Myocyte (in vitro differentiated cells): ENCODE data around the gene PRR12. TPM values are rescaled to one million over a fixed set of nuclear protein-coding genes. Genes with fewer than 3 reads are reported as not detected.

ENCODE experiments used
- DNase-seq: peaks from one replicate; pipeline ENCODE4 v3.0.0-alpha.2; 2012; ENCODE audit warnings: low read depth
- total RNA-seq: library from RNA; depleted of rRNA; stranded (reverse); fragments of >200 nt; gene quantifications from 2 replicates; pipeline ENCODE4 v1.2.3, GENCODE V29; 2014

PRR12 gene
- total RNA-seq, 1 donor from 2014 or later: 3.2 TPM

DNA sequence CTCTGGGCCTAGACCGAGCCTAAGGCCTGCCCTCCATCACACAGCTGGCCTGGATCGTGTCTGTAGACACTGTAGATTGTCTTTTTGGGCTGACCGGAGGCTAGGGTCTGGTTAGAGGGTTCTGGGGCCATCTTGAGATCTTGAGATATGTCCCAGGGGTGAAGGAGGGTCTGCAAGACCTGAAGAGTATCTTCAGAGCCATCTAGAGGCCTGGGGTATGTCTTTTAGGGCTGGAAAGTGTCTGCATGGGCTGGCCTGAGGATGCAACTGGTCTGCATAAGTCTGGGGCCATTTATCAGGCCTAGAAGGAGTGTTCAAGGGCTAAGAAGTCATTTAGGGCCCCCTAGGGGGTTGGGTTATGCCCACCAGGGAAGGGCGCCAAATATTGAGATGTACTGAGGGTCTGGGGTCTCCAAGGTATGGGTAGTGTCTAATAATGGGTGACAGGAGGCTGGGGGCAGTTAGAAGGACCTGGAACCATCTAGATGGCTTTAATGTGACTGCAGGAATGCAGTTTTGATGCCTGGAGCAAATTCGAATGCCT, 51.6 kb downstream of the PRR12 start:
- no peak for DNase-seq

DNA sequence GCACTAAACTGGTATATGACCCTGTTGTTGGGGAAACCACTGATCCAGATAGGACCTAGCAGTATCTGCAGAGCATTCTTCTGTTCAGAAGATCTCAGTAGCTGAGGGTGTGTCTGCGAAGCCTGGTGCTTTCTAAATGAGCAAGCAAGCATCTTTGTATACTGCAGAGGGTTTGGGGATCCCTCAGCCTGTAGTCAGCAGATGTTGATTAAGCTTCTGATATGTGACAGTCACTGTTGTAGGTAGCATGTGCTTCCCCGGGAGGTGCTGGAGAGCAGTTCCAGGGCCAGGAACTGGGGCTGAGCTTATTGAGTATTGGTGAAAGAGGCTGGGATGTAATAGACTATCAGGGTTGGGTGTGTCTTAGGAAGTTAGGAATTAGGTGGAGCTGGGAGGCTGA, 52.5 kb downstream of the PRR12 start:
- DNase-seq: no peak

GRCh38 chr19:49645592-49645991, 54.6 kb downstream of the PRR12 start:
- DNase-seq: no peak

- no peak for DNase-seq
These were observed 55.0 kb downstream of the PRR12 start for GRCh38 chr19:49645995-49646394.

- DNase-seq: no peak
These were observed 55.6 kb downstream of the PRR12 start for GRCh38 chr19:49646586-49646985.

- DNase-seq: no peak
These were observed 60.2 kb downstream of the PRR12 start for GRCh38 chr19:49651029-49651819.

DNA sequence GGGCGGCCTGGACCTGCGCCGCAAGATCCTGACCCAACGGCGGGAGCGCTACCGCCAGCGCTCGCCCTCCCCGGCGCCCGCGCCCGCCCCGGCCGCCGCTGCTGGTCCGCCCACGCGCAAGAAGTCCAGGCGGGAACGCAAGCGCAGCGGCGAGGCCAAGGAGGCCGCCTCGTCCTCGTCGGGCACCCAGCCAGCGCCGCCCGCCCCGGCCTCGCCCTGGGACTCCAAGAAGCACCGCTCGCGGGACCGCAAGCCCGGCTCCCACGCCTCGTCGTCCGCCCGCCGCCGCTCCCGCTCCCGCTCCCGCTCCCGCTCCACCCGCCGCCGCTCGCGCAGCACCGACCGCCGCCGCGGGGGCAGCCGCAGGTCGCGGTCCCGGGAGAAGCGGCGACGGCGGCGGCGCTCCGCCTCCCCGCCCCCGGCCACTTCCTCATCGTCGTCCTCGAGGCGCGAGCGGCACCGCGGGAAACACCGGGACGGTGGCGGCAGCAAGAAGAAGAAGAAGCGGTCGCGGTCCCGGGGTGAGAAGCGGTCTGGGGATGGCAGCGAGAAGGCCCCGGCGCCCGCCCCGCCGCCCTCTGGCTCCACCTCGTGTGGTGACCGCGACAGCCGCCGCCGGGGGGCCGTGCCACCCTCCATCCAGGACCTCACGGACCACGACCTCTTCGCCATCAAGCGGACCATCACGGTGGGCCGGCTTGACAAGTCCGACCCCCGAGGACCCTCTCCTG, 61.0 kb downstream of the PRR12 start:
- DNase-seq: no peak

DNA sequence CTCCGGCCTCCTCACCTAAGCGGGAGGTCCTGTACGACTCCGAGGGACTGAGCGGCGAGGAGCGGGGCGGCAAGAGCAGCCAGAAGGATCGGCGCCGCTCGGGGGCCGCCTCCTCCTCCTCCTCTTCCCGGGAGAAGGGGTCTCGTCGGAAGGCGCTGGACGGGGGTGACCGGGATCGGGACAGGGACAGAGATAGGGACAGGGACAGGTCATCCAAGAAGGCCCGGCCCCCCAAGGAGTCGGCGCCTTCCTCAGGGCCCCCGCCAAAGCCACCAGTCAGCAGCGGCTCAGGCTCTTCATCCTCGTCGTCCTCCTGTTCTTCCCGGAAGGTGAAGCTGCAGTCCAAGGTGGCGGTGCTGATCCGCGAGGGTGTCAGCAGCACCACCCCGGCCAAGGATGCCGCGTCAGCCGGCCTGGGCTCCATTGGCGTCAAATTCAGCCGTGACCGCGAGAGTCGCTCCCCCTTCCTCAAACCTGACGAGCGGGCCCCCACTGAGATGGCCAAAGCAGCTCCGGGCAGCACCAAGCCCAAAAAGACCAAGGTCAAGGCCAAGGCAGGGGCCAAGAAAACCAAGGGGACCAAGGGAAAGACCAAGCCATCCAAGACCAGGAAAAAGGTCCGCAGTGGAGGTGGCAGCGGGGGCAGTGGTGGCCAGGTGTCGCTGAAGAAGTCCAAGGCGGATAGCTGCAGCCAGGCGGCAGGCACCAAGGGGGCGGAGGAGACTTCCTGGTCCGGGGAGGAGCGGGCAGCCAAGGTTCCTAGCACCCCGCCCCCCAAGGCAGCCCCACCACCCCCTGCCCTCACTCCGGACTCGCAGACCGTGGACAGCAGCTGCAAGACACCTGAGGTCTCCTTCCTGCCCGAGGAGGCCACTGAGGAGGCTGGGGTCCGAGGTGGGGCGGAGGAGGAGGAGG, 61.8 kb downstream of the PRR12 start:
- no peak for DNase-seq

GRCh38 chr19:49653466-49653806, 62.5 kb downstream of the PRR12 start:
- DNase-seq: peak; percentile 43

DNA sequence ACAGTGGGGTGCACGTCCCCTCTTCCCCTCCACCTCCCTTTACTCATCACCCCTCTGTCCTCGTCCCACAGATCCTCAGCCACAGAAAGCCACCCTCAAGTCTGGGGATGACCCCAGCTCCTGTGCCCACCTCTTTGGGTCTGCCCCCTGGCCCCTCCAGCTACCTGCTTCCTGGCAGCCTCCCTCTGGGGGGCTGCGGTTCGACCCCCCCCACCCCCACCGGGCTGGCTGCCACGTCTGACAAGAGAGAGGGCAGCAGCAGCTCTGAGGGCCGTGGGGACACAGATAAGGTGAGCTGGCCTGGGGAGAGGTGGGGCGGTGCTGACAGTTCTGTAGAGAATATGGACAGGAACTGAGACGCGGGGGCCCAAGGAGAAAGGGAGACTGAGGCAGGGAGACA, 63.6 kb downstream of the PRR12 start:
- DNase-seq: no peak

DNA sequence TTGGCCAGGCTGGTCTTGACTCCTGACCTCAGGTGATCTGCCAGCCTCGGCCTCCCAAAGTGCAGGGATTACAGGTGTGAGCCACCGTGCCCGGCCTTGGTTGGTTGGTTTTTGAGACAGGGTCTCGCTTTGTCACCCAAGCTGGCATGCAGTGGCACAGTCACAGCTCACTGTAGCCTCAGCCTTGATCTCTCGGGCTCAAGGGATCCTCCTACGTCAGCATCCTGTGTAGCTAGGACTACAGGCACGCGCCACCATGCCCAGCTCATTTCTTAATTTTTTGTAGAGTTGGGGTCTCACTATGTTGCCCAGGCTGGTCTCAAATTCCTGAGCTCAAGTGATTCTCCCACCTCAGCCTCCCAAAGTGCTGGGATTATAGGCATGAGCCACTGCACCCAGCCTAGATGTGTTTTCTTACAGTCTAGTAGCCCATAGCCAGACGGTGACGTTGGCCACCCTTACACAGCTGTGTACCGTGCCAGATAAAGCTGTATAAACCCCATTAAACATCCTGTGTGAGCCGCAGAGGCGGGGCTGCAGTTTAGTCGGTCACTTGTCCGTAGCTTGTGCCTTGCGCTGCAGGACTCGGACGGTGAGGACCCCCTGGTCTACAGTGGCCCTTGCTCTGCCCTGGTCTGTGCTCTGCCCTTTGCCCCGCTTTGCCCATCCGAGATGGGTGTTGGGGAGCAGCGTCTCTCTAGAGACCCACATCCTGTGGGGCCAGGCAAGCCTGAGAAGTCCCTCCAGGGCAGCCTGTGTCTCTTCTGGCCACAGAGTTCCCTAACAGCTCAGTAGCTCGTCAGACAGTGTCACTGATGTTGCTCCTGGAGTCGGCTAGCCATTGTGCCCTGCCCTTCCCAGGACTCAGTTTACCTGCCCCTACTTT, 64.8 kb downstream of the PRR12 start:
- DNase-seq: no peak

- no peak for DNase-seq
These were observed 65.6 kb downstream of the PRR12 start for GRCh38 chr19:49656456-49657109.

DNA sequence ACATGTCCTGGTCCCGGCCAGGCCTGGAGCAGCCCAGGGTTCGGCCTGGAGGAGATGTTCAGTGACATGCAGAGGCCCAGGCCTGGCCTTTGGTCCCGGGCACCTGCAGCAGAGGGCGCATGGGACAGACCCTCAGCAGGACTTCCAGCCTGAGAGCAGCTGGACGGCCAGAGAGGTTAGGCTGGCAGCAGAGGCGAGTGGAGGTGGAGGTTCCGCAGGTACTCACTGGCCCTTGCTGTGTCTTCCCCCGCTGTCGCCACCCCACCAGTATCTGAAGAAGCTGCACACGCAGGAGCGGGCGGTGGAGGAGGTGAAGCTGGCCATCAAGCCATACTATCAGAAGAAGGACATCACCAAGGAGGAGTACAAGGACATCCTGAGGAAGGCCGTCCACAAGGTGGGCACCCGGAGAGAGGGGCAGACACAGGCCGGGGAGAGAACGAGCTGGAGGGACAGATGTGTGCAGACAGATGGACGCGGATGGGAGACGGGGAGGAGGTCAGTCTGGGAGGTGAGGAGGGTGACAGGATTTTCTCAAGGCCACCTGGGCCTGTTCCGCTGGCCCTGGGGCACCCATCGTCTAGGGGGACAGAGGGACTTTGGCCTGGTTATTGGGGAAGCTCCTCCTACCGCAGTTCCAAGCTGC, 66.6 kb downstream of the PRR12 start:
- no peak for DNase-seq

GRCh38 chr19:49658139-49658517, 67.1 kb downstream of the PRR12 start:
- no peak for DNase-seq

GRCh38 chr19:49658566-49659442, 67.8 kb downstream of the PRR12 start:
- DNase-seq: no peak

GRCh38 chr19:49660338-49660961, 69.5 kb downstream of the PRR12 start:
- no peak for DNase-seq

- no peak for DNase-seq
These were observed 71.0 kb downstream of the PRR12 start for GRCh38 chr19:49662011-49662410.

- no peak for DNase-seq
These were observed 72.2 kb downstream of the PRR12 start for GRCh38 chr19:49663224-49663623.
